HepG2 (cell line): Measurements from ENCODE around the gene ADGRD1. TPM values are rescaled to one million over a fixed set of nuclear protein-coding genes. Genes with fewer than 3 reads are reported as not detected.

Experiments
- ATAC-seq: fragments of 200-7000 bp; cut with Tn5 transposase; 3 replicates; pipeline ENCODE4 v1.9.1; 2020; ENCODE audit warnings: mild to moderate bottlenecking, moderate library complexity
- BruUV-seq: library from RNA; stranded (reverse); fragments of 400-500 nt; replicated peaks from 2 replicates; lab custom pipeline; 2021; lab: Mats Ljungman, UMichigan
- CTCF ChIA-PET: fragments of 300-600 bp; formaldehyde crosslinking; extraction: SDS; loops from one replicate; lab custom pipeline; 2021; ENCODE audit warnings: low total read pairs, inconsistent platforms, low intra/inter-chr PET ratio; lab: Yijun Ruan, JAX
- POLR2A ChIA-PET: fragments of 350-600 bp; sonication (Branson Sonifier 250); formaldehyde crosslinking; loops from one replicate; lab custom pipeline; 2020; ENCODE audit warnings: antibody characterized with exemption, inconsistent platforms; lab: Yijun Ruan, JAX
- DNase-seq: peaks from one replicate; pipeline ENCODE4 v3.0.0-alpha.2; 2015; ENCODE audit warnings: low spot score
- FAIRE-seq: peaks from 3 replicates; lab custom pipeline; 2011; peaks lifted over from hg19 to GRCh38; lab: Jason Lieb, UNC
- H2AFZ ChIP-seq: one replicate; pipeline ENCODE4 v1.6.1; 2011; ENCODE audit warnings: low read length, inconsistent platforms
- H3K27ac ChIP-seq: fragments of 300-600 bp; 3 replicates; pipeline ENCODE4 v1.8.0; 2011; ENCODE audit warnings: mixed run types, mild to moderate bottlenecking, mixed read lengths, low read length, inconsistent platforms; ENCODE audit not compliant: insufficient read depth; ENCODE audit errors: extremely low read length
- H3K27me3 ChIP-seq, 2 experiments: fragments of 200-600 bp in 1 of 2; 2 replicates in 1 of 2; 3 replicates in 1 of 2; pipeline versions ENCODE4 v1.6.0 to v1.8.0; 2011; ENCODE audit warnings: low read length in 2 of 2, mild to moderate bottlenecking in 2 of 2, moderate library complexity in 2 of 2, inconsistent platforms in 1 of 2; ENCODE audit not compliant: insufficient read depth in 2 of 2, control insufficient read depth in 1 of 2
- H3K36me3 ChIP-seq, 2 experiments: fragments of 200-600 bp in 1 of 2; replicated peaks in 1 of 2; 2 replicates in 1 of 2; 3 replicates in 1 of 2; pipeline versions ENCODE4 v1.5.1 to v1.8.0; 2011; ENCODE audit warnings: low read length in 2 of 2, inconsistent platforms in 1 of 2; ENCODE audit not compliant: insufficient read depth in 2 of 2, control insufficient read depth in 1 of 2
- H3K4me1 ChIP-seq: 2 replicates; pipeline ENCODE4 v1.5.1; 2012; ENCODE audit warnings: low read length, inconsistent platforms; ENCODE audit not compliant: insufficient read depth
- H3K4me2 ChIP-seq: 2 replicates; pipeline ENCODE4 v1.6.0; 2011; ENCODE audit warnings: low read depth, low read length, inconsistent platforms
- H3K4me3 ChIP-seq, 3 experiments: fragments of 200-600 bp in 1 of 3; sonication (generic), shearing (Covaris generic) in 1 of 3; replicated peaks in 1 of 3; 2 replicates each; pipeline ENCODE4 v1.5.1; 2011 to 2016; ENCODE audit warnings: low read length in 3 of 3, inconsistent platforms in 2 of 3, low read depth in 2 of 3, mild to moderate bottlenecking in 2 of 3, control low read depth in 1 of 3, mixed read lengths in 1 of 3; ENCODE audit not compliant: insufficient read depth in 1 of 3
- H3K79me2 ChIP-seq: one replicate; pipeline ENCODE4 v1.6.1; 2011; ENCODE audit warnings: low read length, inconsistent platforms; ENCODE audit not compliant: insufficient read depth
- H3K9ac ChIP-seq: 2 replicates; pipeline ENCODE4 v1.6.0; 2011; ENCODE audit warnings: mild to moderate bottlenecking, low read depth, low read length, inconsistent platforms; ENCODE audit not compliant: insufficient read depth
- H3K9me3 ChIP-seq: 2 replicates; pipeline ENCODE4 v1.5.1; 2012; ENCODE audit warnings: mild to moderate bottlenecking, low read length
- H4K20me1 ChIP-seq: 2 replicates; pipeline ENCODE4 v1.6.0; 2011; ENCODE audit warnings: inconsistent platforms, mild to moderate bottlenecking, low read length, moderate library complexity; ENCODE audit not compliant: insufficient read depth
- ATRX ChIP-seq: sonication (generic); formaldehyde crosslinking; IDR thresholded peaks from 2 replicates; pipeline ENCODE4 v1.4.0; 2020; ENCODE audit warnings: missing genetic modification reagents, borderline replicate concordance
- CBX2 ChIP-seq, 2 experiments: fragments of 200-600 bp in 1 of 2; sonication (generic); formaldehyde crosslinking in 1 of 2; IDR thresholded peaks; 2 replicates each; pipeline versions ENCODE4 v1.7.0 to v1.8.1; 2018 to 2022; ENCODE audit warnings: low read depth in 2 of 2, low read length in 1 of 2, mild to moderate bottlenecking in 1 of 2, missing genetic modification reagents in 1 of 2
- CENPX ChIP-seq: sonication (generic); formaldehyde crosslinking; IDR thresholded peaks from 2 replicates; pipeline ENCODE4 v1.9.0; 2021; ENCODE audit warnings: mild to moderate bottlenecking, missing genetic modification reagents, moderate library complexity
- CHD4 ChIP-seq: fragments of 200-600 bp; sonication (generic); IDR thresholded peaks from 2 replicates; pipeline ENCODE4 v1.7.0; 2017; ENCODE audit warnings: mild to moderate bottlenecking, low read length, borderline replicate concordance
- CREBL2 ChIP-seq: sonication (generic); formaldehyde crosslinking; IDR thresholded peaks from 2 replicates; pipeline ENCODE4 v1.8.1; 2023; ENCODE audit warnings: missing genetic modification reagents, mild to moderate bottlenecking, borderline replicate concordance
- CREM ChIP-seq, 2 experiments: sonication (generic) in 1 of 2; formaldehyde crosslinking in 1 of 2; IDR thresholded peaks; 2 replicates each; pipeline versions ENCODE4 v1.4.0 to v1.6.1; 2016 to 2020; ENCODE audit warnings: antibody characterized with exemption in 1 of 2, mild to moderate bottlenecking in 1 of 2, missing genetic modification reagents in 1 of 2
- DMTF1 ChIP-seq: sonication (generic); formaldehyde crosslinking; IDR thresholded peaks from 2 replicates; pipeline ENCODE4 v1.4.0; 2020; ENCODE audit warnings: mild to moderate bottlenecking, missing genetic modification reagents
- HOXA5 ChIP-seq: sonication (generic); formaldehyde crosslinking; IDR thresholded peaks from 2 replicates; pipeline ENCODE4 v1.4.0; 2020; ENCODE audit warnings: missing genetic modification reagents
- KMT2A ChIP-seq: sonication (generic); formaldehyde crosslinking; IDR thresholded peaks from 2 replicates; pipeline ENCODE4 v1.4.0; 2020; ENCODE audit warnings: missing genetic modification reagents
- NPAS2 ChIP-seq: sonication (generic); formaldehyde crosslinking; IDR thresholded peaks from 2 replicates; pipeline ENCODE4 v1.8.0; 2022; ENCODE audit warnings: mild to moderate bottlenecking, missing genetic modification reagents, borderline replicate concordance
- PCBP2 ChIP-seq: fragments of 200-400 bp; formaldehyde crosslinking; optimal IDR thresholded peaks from 2 replicates; pipeline ENCODE3; 2018; ENCODE audit warnings: low read length, low read depth; ENCODE audit not compliant: poor library complexity, severe bottlenecking
- ZC3H4 ChIP-seq: sonication (generic); formaldehyde crosslinking; IDR thresholded peaks from 2 replicates; pipeline ENCODE4 v1.4.0; 2020; ENCODE audit warnings: missing genetic modification reagents, borderline replicate concordance
- ZNF274 ChIP-seq: sonication (generic); formaldehyde crosslinking; IDR thresholded peaks from 2 replicates; pipeline ENCODE4 v1.5.1; 2020; ENCODE audit warnings: mild to moderate bottlenecking, missing genetic modification reagents
- ZNF414 ChIP-seq: sonication (generic); formaldehyde crosslinking; IDR thresholded peaks from 2 replicates; pipeline ENCODE4 v1.5.0; 2020; ENCODE audit warnings: missing genetic modification reagents
- ZNF703 ChIP-seq: sonication (generic); formaldehyde crosslinking; IDR thresholded peaks from 2 replicates; pipeline ENCODE4 v1.5.1; 2020; ENCODE audit warnings: missing genetic modification reagents, mild to moderate bottlenecking, moderate library complexity, borderline replicate concordance
- ZNF720 ChIP-seq: sonication (generic); formaldehyde crosslinking; IDR thresholded peaks from 2 replicates; pipeline ENCODE4 v1.4.0; 2020; ENCODE audit warnings: missing genetic modification reagents
- ZNF782 ChIP-seq: sonication (generic); formaldehyde crosslinking; IDR thresholded peaks from 2 replicates; pipeline ENCODE4 v1.4.0; 2020; ENCODE audit warnings: missing genetic modification reagents, mild to moderate bottlenecking, borderline replicate concordance
- ZSCAN22 ChIP-seq: sonication (generic); formaldehyde crosslinking; IDR thresholded peaks from 2 replicates; pipeline ENCODE4 v1.4.0; 2020; ENCODE audit warnings: mild to moderate bottlenecking, missing genetic modification reagents
- WGBS: methylation state at CpG from one replicate; pipeline ENCODE4 v1.1.6; 2017; ENCODE audit warnings: low lambda C conversion rate; 5-methylcytosine and 5-hydroxymethylcytosine counted together
- in situ Hi-C: cut with HindIII; loops from 2 replicates; pipeline ENCODE4 v1.10.0; 2017; ENCODE audit warnings: low pct_unique_long_range_greater_than_20kb; ENCODE audit not compliant: extremely low pct_ligation_motif_present
- intact Hi-C: fragments of 100-400 bp; cut with micrococcal nuclease; formaldehyde crosslinking; loops from one replicate; pipeline ENCODE4 v1.10.0; 2022; ENCODE audit not compliant: unreplicated experiment
- polyA plus RNA-seq, 8 experiments: library from polyadenylated mRNA; depleted of rRNA in 3 of 8; stranded (reverse) in 7 of 8; unstranded in 1 of 8; fragments of >200 nt; fragmentation: Illumina TruSeq in 4 of 8; extraction: Trizol in 4 of 8; gene quantifications; 2 replicates each; pipeline versions ENCODE4 v1.2.1 to v1.2.3, GENCODE V29; 2011 to 2016; ENCODE audit warnings: low read depth in 4 of 8, missing spikeins in 1 of 8, mixed read lengths in 1 of 8; ENCODE audit not compliant: insufficient read depth in 1 of 8
- total RNA-seq, 5 experiments: library from RNA; depleted of rRNA; stranded (reverse); fragments of >200 nt; fragmentation: Illumina TruSeq; extraction: Trizol; gene quantifications; 2 replicates each; pipeline ENCODE4 v1.2.3, GENCODE V29; 2016; ENCODE audit warnings: low read depth in 1 of 5

Gene ADGRD1
- total and polyA plus RNA-seq, 2 of the 13 experiments (the other 11 are each of a cell fraction or from before 2014, with no cell fraction given), result 0.46 to 12.4 TPM

GRCh38 chr12:131032082-131032750, 78.5 kb downstream of the ADGRD1 start (continued):
- TF ChIP-seq NPAS2 (CRISPR knock-in tag) (no peak), ZSCAN22 (CRISPR knock-in tag) (no peak), ZNF414 (CRISPR knock-in tag) (no peak)

GRCh38 chr12:131033486-131033885, 79.8 kb downstream of the ADGRD1 start:
- Histone ChIP-seq H4K20me1 (no peaks in the 10 kb centered on the region), H3K9me3 (no peaks in the 10 kb centered on the region), H3K4me2 (no peak overlapping the region), H3K4me3 (no peak overlapping the region), H3K4me1 (peaks cover 6% of the 10 kb centered on the region), H3K79me2 (no peaks in the 10 kb centered on the region), H2AFZ (no peak overlapping the region), H3K36me3 (no peaks in the 10 kb centered on the region), H3K27ac (no peak overlapping the region), H3K27me3 (no peaks in the 10 kb centered on the region), H3K9ac (no peak overlapping the region)
- WGBS, result no CpG with 5 or more reads among the region's 16 CpGs
- no TSS peak for BruUV-seq
- TF ChIP-seq HOXA5 (CRISPR knock-in tag) (no peak), KMT2A (CRISPR knock-in tag) (no peak), ZNF720 (CRISPR knock-in tag) (no peak), DMTF1 (CRISPR knock-in tag) (no peak), CREBL2 (CRISPR knock-in tag) (no peak), ATRX (CRISPR knock-in tag) (no peak), ZNF782 (CRISPR knock-in tag) (no peak), ZC3H4 (CRISPR knock-in tag) (no peak), CREM (IDR thresholded peaks at IDR 0.05) (no peak), CREM (CRISPR knock-in tag; IDR thresholded peaks at IDR 0.05) (no peak), CENPX (CRISPR knock-in tag) (no peak), PCBP2 (no peak), CBX2 (IDR thresholded peaks at IDR 0.05; ENCODE audit: low read depth, low read length) (no peak), CBX2 (CRISPR knock-in tag; IDR thresholded peaks at IDR 0.05; ENCODE audit: low read depth) (no peak), ZNF703 (CRISPR knock-in tag) (no peak), CHD4 (no peak), ZNF274 (CRISPR knock-in tag) (no peak)
- no peak for ATAC-seq
- in situ Hi-C loops, result no loop called here
- no peak for DNase-seq
- ChIA-PET CTCF (no interaction called here), POLR2A (no interaction called here)
- intact Hi-C loops, result no loop called here
- no peak for FAIRE-seq
